Astrocyte (in vitro differentiated cells and primary cell): Measurements from ENCODE around the gene TERT.

Experiments
- EZH2 ChIP-seq: IDR thresholded peaks from 2 replicates; pipeline ENCODE4 v1.6.1; 2012; ENCODE audit warnings: mild to moderate bottlenecking, low read length, inconsistent platforms; ENCODE audit not compliant: insufficient read depth
- TF ChIP-seq, protein P1 (sequence below): IDR thresholded peaks from 2 replicates; pipeline ENCODE4 v1.5.1; 2011; ENCODE audit warnings: low read depth, mild to moderate bottlenecking, inconsistent platforms, low read length, moderate library complexity; ENCODE audit not compliant: insufficient read depth

GRCh38 chr5:1325191-1325741 lies 30.4 kb upstream of the TERT start:
- TF ChIP-seq, protein P1, sequence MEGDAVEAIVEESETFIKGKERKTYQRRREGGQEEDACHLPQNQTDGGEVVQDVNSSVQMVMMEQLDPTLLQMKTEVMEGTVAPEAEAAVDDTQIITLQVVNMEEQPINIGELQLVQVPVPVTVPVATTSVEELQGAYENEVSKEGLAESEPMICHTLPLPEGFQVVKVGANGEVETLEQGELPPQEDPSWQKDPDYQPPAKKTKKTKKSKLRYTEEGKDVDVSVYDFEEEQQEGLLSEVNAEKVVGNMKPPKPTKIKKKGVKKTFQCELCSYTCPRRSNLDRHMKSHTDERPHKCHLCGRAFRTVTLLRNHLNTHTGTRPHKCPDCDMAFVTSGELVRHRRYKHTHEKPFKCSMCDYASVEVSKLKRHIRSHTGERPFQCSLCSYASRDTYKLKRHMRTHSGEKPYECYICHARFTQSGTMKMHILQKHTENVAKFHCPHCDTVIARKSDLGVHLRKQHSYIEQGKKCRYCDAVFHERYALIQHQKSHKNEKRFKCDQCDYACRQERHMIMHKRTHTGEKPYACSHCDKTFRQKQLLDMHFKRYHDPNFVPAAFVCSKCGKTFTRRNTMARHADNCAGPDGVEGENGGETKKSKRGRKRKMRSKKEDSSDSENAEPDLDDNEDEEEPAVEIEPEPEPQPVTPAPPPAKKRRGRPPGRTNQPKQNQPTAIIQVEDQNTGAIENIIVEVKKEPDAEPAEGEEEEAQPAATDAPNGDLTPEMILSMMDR, result no peak
- no peak for TF ChIP-seq EZH2
